ENCODE measurements around the gene ANKFN1.

GRCh38 chr17:56186222-56186786, 33.0 kb downstream of the ANKFN1 start:
- TF ChIP-seq CTCF (IDR thresholded peaks at IDR 0.05) (no peak), ZFX (IDR thresholded peaks at IDR 0.05; ENCODE audit: borderline replicate concordance) (no peak)

All from 22Rv1 (cell line).